G401 (cell line): ENCODE results near the gene TCN1. TPM values are rescaled to one million over a fixed set of nuclear protein-coding genes. Genes with fewer than 3 reads are reported as not detected.

ENCODE experiments used
- DNase-seq: peaks from one replicate; pipeline ENCODE4 v3.0.0-alpha.2; 2015; ENCODE audit warnings: low spot score
- in situ Hi-C: cut with HindIII; loops from 2 replicates; pipeline ENCODE4 v1.10.0; 2016; ENCODE audit warnings: low sequenced_read_pairs, mixed read lengths
- total RNA-seq: library from RNA; depleted of rRNA; stranded (reverse); fragments of >200 nt; shearing (Covaris generic); gene quantifications from 2 replicates; pipeline ENCODE4 v1.2.3, GENCODE V29; 2014; rRNA removed

The TCN1 gene
- total RNA-seq, 1 experiment from 2014 or later: not detected

GRCh38 chr11:59813364-59813763 is 52.9 kb downstream of the TCN1 start:
- in situ Hi-C loops: no loop called here
- no peak for DNase-seq

GRCh38 chr11:59812220-59812619 is 54.1 kb downstream of the TCN1 start:
- DNase-seq: no peak
- in situ Hi-C loops: no loop called here

DNA sequence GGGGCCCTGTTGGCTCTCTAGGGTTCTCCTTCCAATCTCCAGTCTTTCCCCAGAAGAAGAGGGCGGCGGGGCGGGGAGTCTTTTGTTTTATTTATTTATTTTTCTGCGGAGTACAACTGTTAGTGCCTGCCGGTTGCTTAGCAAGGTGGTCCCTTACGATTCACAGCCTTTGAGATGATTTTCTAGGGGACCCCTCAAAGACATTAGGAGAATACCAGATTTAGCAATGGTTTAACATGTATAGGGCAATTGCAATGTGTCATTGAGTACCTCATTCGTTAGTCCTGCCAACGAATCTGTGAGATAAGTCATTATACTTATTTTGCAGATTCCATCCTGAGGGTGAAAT is 55.4 kb downstream of the TCN1 start:
- no peak for DNase-seq
- in situ Hi-C loops: no loop called here

GRCh38 chr11:59810189-59810910 is 55.9 kb downstream of the TCN1 start, which contains the start of gene MRPL16:
MRPL16 (minus strand) TSS chr11:59810778; CDS start chr11:59810658, 120 bp downstream.
- in situ Hi-C loops: no loop called here
- DNase-seq: peak; percentile 89

DNA sequence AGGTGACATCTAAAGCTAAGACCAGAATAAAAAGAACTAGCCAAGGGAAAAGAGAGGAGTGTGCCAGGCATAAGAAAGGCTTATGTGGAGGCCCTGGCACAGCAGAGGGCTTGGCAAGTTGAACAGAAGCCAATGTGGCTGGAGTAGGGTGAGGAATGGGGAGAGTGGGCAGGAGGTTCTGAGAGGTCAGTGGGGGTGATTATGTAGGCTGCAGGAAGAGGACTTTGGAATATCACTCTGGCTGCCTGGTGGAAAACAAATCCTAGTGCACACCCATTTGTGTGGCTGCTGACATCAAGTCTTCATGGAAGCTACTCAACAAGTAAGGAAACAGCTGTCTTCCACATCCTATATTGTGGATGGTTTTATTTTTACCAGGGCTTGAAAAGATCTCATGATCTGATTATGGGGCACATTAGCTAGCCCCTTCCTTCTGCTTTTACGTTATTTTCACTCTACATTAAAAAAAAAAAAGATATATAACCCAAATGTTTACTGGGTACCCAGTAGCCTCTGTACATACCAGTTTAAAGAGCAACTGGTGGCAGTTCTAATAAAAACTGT is 59.2 kb downstream of the TCN1 start:
- no peak for DNase-seq
- in situ Hi-C loops: no loop called here

- in situ Hi-C loops: no loop called here
Observed at GRCh38 chr11:59804061-59804460, 62.2 kb downstream of the TCN1 start.

More at GRCh38 chr11:59804061-59804460, 62.2 kb downstream of the TCN1 start:
- DNase-seq: no peak

Other genes starting within 250 kb of the TCN1 start
- 11.7 and 23.1 TPM in 2 replicates for gene PATL1, start 197.4 kb downstream of the TCN1 start, total RNA-seq
- not detected in 2 replicates for gene OR10V1, start 152.6 kb downstream of the TCN1 start, total RNA-seq
- gene STX3, start 111.1 kb downstream of the TCN1 start, total RNA-seq: 94.1 and 99.1 TPM in 2 replicates
- gene MRPL16, start 55.7 kb downstream of the TCN1 start, total RNA-seq: 103 and 124 TPM in 2 replicates
- not detected in 2 replicates for gene CBLIF, start 21.0 kb downstream of the TCN1 start, total RNA-seq
- not detected in 2 replicates for gene OOSP3, start 12.3 kb upstream of the TCN1 start, total RNA-seq
- gene OOSP1, start 71.9 kb upstream of the TCN1 start, total RNA-seq: not detected in 2 replicates
- gene OOSP4A, start 97.5 kb upstream of the TCN1 start, total RNA-seq: not detected in 2 replicates
- not detected in 2 replicates for gene OOSP4B, start 150.7 kb upstream of the TCN1 start, total RNA-seq
- gene OOSP2, start 173.9 kb upstream of the TCN1 start, total RNA-seq: not detected in 2 replicates
- gene MS4A3, start 190.2 kb upstream of the TCN1 start, total RNA-seq: not detected in 2 replicates
- not detected in 2 replicates for gene MS4A2, start 222.2 kb upstream of the TCN1 start, total RNA-seq